Endometrium (tissue), 2 donors: ENCODE data around the gene USP10.
"Not testable (repeated sequence)": the region's sequence is repeated elsewhere in the genome, so short reads cannot be mapped to it uniquely, and the experiment has no call there.

Source experiments
- FAIRE-seq: peaks from 2 replicates; lab custom pipeline; 2012; peaks lifted over from hg19 to GRCh38; lab: Jason Lieb, UNC
- donor health status: control.
- donor health status: control.

Gene USP10

DNA sequence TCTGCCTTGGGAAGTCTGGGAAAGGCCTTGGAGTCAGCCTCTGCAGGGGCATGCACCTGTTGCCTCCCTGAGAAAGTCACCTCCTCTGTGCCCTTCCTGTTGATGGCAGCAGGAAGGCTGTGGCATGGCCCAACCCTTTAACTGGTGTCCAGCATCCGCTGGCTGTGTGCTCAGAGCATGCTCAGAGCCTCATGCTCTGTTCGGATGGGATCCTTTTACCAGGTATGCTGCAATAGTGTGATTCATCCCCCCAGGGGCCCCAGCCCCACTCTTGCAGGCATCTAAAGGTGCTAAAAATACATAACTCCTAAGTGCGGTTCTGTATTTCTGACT, 26.6 kb upstream of the USP10 start:
- no peak for FAIRE-seq

- no peak for FAIRE-seq
Observed at GRCh38 chr16:84673561-84673960, 26.2 kb upstream of the USP10 start.

DNA sequence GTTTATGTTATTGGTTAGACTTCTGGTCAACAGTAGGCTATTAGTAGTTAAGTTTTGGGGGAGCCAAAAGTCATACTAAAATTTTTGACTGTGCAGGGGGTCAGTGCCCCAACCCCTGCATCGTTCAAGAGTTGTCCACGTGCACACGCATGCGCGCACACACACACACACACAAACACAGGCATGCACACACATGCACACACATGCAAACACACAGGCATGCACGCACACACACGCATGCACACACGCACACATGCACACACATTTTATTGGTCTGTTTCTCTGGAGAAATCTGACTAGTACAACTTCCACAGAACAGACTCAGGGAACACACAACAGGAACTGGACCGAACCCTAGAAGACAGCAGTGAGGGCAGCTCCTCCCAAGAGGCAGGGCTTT, 24.4 kb upstream of the USP10 start:
- FAIRE-seq: no peak

GRCh38 chr16:84675884-84676283, 23.9 kb upstream of the USP10 start:
- no peak for FAIRE-seq

- FAIRE-seq: no peak
Observed at GRCh38 chr16:84677017-84677803, 22.6 kb upstream of the USP10 start.

DNA sequence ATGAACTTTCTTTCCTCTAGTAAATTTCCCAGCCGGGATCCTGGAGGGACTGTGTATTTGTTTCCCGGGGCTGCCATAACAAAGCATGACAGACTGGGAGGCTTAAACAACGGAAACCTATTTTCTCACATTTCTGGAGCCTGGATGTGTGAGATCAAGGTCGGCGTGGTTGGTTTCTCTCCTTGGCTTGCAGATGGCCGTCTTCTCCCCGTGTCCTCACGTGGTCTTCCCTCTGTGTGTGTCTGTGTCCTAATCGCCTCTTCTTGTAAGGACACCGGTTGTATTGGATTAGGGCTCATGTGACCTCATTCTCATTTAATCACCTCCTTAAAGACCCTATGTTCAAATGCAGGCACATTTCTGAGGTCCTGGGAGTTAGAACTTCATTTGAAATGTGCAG, 22.0 kb upstream of the USP10 start:
- FAIRE-seq: no peak

DNA sequence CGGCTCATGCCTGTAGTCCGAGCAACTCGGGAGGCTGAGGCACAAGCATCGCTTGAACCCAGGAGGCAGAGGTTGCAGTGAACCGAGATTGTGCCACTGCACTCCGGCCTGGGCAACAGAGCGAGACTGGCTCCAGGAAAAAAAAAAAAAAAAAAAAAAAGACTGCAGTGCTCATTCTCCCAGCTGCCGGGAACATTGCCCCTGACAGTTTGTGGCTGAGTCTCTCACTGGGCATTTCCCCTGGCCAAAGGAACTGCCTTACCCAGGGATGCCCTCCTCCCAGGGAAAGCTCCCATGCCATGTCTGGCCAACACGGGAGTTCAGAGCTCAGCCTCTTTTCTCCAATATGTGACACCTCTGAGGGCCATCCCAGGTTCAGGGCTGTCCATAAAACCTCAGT, 21.3 kb upstream of the USP10 start:
- FAIRE-seq: no peak

DNA sequence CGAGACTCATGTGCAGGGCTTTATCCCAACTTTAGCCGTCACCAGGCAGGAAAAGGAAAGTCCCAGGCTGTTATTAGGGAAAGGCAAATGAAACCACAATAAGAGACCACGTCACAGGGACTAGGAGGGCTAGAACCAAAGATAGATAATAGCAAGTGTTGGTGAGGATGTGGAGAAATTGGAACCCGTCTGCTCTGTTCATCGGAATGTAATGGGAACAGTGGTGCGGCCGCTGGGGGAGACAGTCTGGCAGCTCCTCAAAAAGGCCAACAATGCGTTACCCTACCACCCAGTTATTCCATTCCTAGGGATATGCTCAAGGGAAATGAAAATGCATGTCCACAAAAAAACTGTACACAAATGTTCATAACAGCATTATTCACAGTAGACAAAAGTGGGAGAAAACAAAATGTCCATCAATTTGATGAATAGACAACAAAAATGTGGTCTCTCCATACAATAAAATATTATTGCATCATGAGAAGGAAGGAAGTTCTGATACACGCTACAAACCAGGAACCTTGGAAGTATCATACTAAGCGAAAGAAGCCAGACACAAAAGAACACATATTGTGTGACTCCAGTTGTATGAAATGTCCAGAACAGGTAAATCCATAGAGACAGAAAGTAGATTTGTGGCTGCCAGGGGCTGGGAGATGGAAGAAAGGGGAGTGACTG, 19.5 kb upstream of the USP10 start:
- no peak for FAIRE-seq

DNA sequence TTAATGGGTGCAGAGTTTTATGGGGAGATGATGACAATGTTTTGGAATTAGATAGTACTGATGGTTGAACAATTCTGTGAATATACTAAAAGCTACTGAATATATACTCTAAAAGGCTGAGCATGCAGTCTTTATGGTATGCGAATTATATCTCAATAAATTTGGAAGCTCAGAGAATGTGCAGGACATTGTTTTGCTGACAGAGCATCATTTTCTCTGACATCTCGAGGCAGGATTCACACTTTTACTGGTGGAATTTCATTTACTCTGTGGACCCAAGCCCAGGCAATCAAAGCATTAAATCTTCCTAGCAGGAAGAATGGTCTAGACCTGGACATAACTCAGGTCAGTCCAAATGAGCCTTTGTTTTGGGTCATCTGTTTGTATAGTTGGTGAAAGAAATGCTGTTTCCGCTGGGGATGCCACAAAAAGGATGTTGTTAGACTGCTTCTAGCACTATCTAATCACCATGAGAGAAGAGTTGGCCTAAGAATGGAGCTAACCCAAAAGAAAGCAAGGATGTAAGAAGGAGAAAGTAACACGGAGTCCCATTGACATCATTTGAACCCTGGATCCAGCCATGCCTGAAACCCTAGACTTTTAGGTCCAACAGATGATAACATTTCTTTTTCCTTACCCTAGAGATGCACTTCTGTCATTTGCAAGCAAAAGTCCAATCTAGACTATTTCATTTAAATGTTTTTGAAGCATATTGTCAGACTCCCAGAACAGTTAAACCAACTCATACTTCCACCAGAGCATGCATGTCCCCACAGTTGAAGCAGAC, 18.8 kb upstream of the USP10 start:
- no peak for FAIRE-seq

- FAIRE-seq: no peak
Observed at GRCh38 chr16:84683691-84684591, 15.9 kb upstream of the USP10 start.

DNA sequence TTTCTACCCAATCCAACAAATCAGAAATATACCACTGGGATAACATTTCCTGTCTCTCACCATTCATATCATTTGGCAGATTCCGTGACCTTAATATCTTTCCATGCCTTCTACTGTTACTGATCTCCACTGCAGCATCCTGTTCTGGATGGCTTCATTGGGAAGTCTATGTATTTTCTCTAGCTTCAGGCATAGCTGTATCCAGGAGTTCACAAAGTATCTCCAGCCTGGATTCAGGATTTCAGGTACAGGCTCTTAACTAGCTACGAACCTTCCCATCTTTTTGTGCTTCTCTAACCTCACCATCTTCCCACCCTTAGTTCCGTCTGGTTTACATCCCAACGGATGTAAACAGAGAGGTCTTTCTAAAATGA, 15.2 kb upstream of the USP10 start:
- no peak for FAIRE-seq

GRCh38 chr16:84685210-84685609, 14.6 kb upstream of the USP10 start:
- FAIRE-seq: no peak

- no peak for FAIRE-seq
Observed at GRCh38 chr16:84686707-84687298, 13.0 kb upstream of the USP10 start.

- FAIRE-seq: no peak
Observed at GRCh38 chr16:84687715-84688114, 12.1 kb upstream of the USP10 start.

DNA sequence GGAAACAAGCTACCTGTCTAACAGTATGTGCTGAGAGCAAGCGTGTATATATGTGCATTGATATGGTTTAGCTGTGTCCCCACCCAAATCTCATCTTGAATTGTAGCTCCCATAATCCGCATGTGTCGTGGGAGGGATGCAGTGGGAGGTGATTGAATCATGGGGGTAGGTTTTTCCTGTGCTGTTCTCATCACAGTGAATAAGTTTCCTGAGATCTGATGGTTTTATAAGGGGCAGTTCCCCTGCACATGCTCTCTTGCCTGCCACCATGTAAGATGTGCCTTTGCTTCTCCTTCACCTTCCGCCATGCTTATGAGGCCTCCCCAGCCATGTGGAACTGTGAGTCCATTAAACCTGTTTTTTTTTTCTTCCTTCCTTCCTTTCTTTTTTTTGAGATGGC, 11.6 kb upstream of the USP10 start:
- not testable (repeated sequence) for FAIRE-seq

GRCh38 chr16:84689111-84689510, 10.7 kb upstream of the USP10 start:
- FAIRE-seq: no peak

- no peak for FAIRE-seq
Observed at GRCh38 chr16:84690088-84690819, 9.5 kb upstream of the USP10 start.

- no peak for FAIRE-seq
Observed at GRCh38 chr16:84692451-84693214, 7.2 kb upstream of the USP10 start.

DNA sequence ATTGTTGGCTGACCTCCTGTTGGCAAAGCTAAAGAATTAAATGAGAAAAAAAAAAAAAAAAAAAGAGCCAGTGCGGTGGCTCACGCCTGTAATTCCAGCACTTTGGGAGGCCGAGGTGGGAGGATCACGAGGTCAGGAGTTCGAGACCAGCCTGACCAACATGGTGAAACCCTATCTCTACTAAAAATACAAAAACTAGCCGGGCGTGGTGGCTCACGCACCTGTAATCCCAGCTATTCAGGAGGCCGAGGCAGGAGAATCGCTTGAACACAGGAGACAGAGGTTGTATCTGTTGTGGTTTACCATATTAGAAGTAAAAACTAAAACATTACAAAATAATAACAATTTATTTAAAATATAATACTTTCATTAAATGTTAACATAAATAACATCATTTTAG, 5.9 kb upstream of the USP10 start:
- FAIRE-seq: not testable (repeated sequence)

DNA sequence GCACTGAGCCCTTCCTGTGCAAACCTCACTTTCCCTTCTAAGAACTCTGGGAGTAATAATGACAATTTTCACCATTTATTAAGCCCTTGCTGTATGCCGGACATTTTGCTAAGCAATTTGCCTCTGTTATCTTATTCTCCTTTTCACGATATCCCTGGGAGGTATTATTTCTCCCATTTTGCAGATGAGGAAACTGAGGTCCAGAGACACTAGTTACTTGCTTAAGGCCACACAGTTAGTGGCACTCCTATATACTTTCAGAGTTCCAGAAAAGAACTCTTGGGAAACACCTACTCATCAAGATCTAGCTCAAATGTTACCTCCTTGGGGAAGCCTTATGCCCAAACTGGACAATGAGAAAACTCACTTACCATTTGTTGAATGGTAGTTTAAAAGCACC, 4.8 kb upstream of the USP10 start:
- FAIRE-seq: no peak
